GM23338 (cell line): ENCODE results near the gene PRKAR1B. TPM values are rescaled to one million over a fixed set of nuclear protein-coding genes. Genes with fewer than 3 reads are reported as not detected.

Experiments used
- ATAC-seq: fragments of 200-7000 bp; cut with Tn5 transposase; 3 replicates; pipeline ENCODE4 v1.9.1; 2020
- DNase-seq: peaks from one replicate; pipeline ENCODE4 v3.0.0-alpha.2; 2015; ENCODE audit warnings: low spot score
- H2AFZ ChIP-seq: fragments of 200-600 bp; sonication (generic); 2 replicates; pipeline ENCODE4 v1.8.0; 2016; ENCODE audit warnings: antibody characterized with exemption, mild to moderate bottlenecking, moderate library complexity
- H3F3A ChIP-seq: fragments of 200-600 bp; sonication (generic); replicated peaks from 2 replicates; pipeline ENCODE4 v1.8.0; 2017; ENCODE audit warnings: antibody characterized with exemption, mixed run types, low read depth
- H3K27ac ChIP-seq: fragments of 200-600 bp; sonication (generic); 2 replicates; pipeline ENCODE4 v1.6.1; 2016; ENCODE audit warnings: low read depth
- H3K27me3 ChIP-seq: fragments of 200-600 bp; sonication (generic); 2 replicates; pipeline ENCODE4 v1.8.0; 2016; ENCODE audit warnings: mild to moderate bottlenecking, mixed run types, moderate library complexity; ENCODE audit not compliant: insufficient read depth
- H3K36me3 ChIP-seq: fragments of 200-600 bp; sonication (generic); 2 replicates; pipeline ENCODE4 v1.8.0; 2016; ENCODE audit warnings: mild to moderate bottlenecking; ENCODE audit not compliant: insufficient read depth
- H3K4me1 ChIP-seq: fragments of 200-600 bp; sonication (generic); 2 replicates; pipeline ENCODE4 v1.8.0; 2016; ENCODE audit warnings: mild to moderate bottlenecking, moderate library complexity; ENCODE audit not compliant: insufficient read depth
- H3K4me2 ChIP-seq: fragments of 200-600 bp; sonication (generic); 2 replicates; pipeline ENCODE4 v1.7.1; 2017; ENCODE audit warnings: mixed run types
- H3K4me3 ChIP-seq: fragments of 200-600 bp; sonication (generic); 2 replicates; pipeline ENCODE4 v1.6.1; 2016; ENCODE audit warnings: mixed run types
- H3K79me2 ChIP-seq: fragments of 200-600 bp; sonication (generic); replicated peaks from 2 replicates; pipeline ENCODE4 v1.8.0; 2017; ENCODE audit warnings: mild to moderate bottlenecking; ENCODE audit not compliant: insufficient read depth
- H3K9me2 ChIP-seq: fragments of 200-600 bp; sonication (generic); 2 replicates; pipeline ENCODE4 v1.8.0; 2017; ENCODE audit not compliant: insufficient read depth
- H4K20me1 ChIP-seq: fragments of 200-600 bp; sonication (generic); replicated peaks from 2 replicates; pipeline ENCODE4 v1.8.0; 2017; ENCODE audit warnings: mild to moderate bottlenecking; ENCODE audit not compliant: insufficient read depth
- H3K27ac Mint-ChIP-seq: 2 replicates; pipeline ENCODE4 v1.8.0; 2020; ENCODE audit warnings: inconsistent platforms, mild to moderate bottlenecking, moderate library complexity, mixed read lengths
- H3K27me3 Mint-ChIP-seq: 3 replicates; pipeline ENCODE4 v1.8.0; 2022; ENCODE audit warnings: low read depth, mild to moderate bottlenecking, moderate library complexity, mixed read lengths, inconsistent platforms; ENCODE audit not compliant: insufficient read depth, poor library complexity
- H3K36me3 Mint-ChIP-seq: 3 replicates; pipeline ENCODE4 v1.8.0; 2021; ENCODE audit warnings: low read depth, mild to moderate bottlenecking, inconsistent platforms, moderate library complexity, mixed read lengths
- H3K4me1 Mint-ChIP-seq: 3 replicates; pipeline ENCODE4 v1.8.0; 2020; ENCODE audit warnings: mild to moderate bottlenecking, inconsistent platforms, mixed read lengths
- H3K4me3 Mint-ChIP-seq: 3 replicates; pipeline ENCODE4 v1.8.0; 2021; ENCODE audit warnings: moderate library complexity, mild to moderate bottlenecking, inconsistent platforms, mixed read lengths
- H3K9me3 Mint-ChIP-seq: 3 replicates; pipeline ENCODE4 v1.8.0; 2020; ENCODE audit warnings: moderate library complexity, mild to moderate bottlenecking, inconsistent platforms, mixed read lengths
- CREB1 ChIP-seq: fragments of 250-450 bp; sonication (Bioruptor Pico); IDR thresholded peaks from 2 replicates; pipeline ENCODE4 v1.5.0; 2020; ENCODE audit warnings: low read depth, mild to moderate bottlenecking, moderate library complexity
- ETS1 ChIP-seq: IDR thresholded peaks from 2 replicates; pipeline ENCODE4 v1.6.1; 2016; ENCODE audit warnings: antibody characterized with exemption
- EZH2 ChIP-seq: fragments of 200-600 bp; sonication (generic); IDR thresholded peaks from one replicate; pipeline ENCODE4 v1.8.0; 2017; ENCODE audit warnings: antibody characterized with exemption, mild to moderate bottlenecking, low read depth; ENCODE audit not compliant: unreplicated experiment
- EZH2phosphoT487 ChIP-seq: fragments of 200-600 bp; sonication (generic); IDR thresholded peaks from one replicate; pipeline ENCODE4 v1.8.1; 2018; ENCODE audit warnings: antibody characterized with exemption; ENCODE audit not compliant: unreplicated experiment
- JUNB ChIP-seq: IDR thresholded peaks from one replicate; pipeline ENCODE4 v1.6.1; 2016; ENCODE audit warnings: antibody characterized with exemption; ENCODE audit not compliant: unreplicated experiment
- NANOG ChIP-seq: IDR thresholded peaks from 2 replicates; pipeline ENCODE4 v1.6.1; 2016; ENCODE audit warnings: antibody characterized with exemption, borderline replicate concordance
- REST ChIP-seq: IDR thresholded peaks from one replicate; pipeline ENCODE4 v1.6.1; 2018; ENCODE audit warnings: antibody characterized with exemption; ENCODE audit not compliant: unreplicated experiment
- STAT1 ChIP-seq: IDR thresholded peaks from one replicate; pipeline ENCODE4 v1.6.1; 2016; ENCODE audit warnings: antibody characterized with exemption; ENCODE audit not compliant: unreplicated experiment
- ZNF114 ChIP-seq: fragments of 250-450 bp; sonication (Bioruptor Pico); IDR thresholded peaks from 2 replicates; pipeline ENCODE4 v1.5.0; 2020; ENCODE audit warnings: mild to moderate bottlenecking, moderate library complexity
- ZNF331 ChIP-seq: fragments of 250-450 bp; sonication (Bioruptor Pico); IDR thresholded peaks from 2 replicates; pipeline ENCODE4 v1.5.0; 2020; ENCODE audit warnings: low read depth, mild to moderate bottlenecking, moderate library complexity
- polyA plus RNA-seq: library from polyadenylated mRNA; unstranded; fragments of >200 nt; fragmentation: Nextera tagmentation; extraction: Ambion mirVana; gene quantifications from 2 replicates; pipeline ENCODE4 v1.2.1, GENCODE V29; 2016
- total RNA-seq: library from RNA; depleted of rRNA; stranded (reverse); fragments of >200 nt; shearing (Covaris generic); gene quantifications from 2 replicates; pipeline ENCODE4 v1.2.3, GENCODE V29; 2014

Gene PRKAR1B
- total and polyA plus RNA-seq, 2 experiments from 2014 or later: 35.7 to 36.7 TPM

- TF ChIP-seq REST (no peak), CREB1 (CRISPR knock-in tag) (no peak), ETS1 (no peak)
Measured at GRCh38 chr7:601595-602340, 125.3 kb downstream of the PRKAR1B start (continued).

- no peak overlapping the region for H3K4me3 ChIP-seq
- no peak overlapping the region for H3K4me3 Mint-ChIP-seq
- H3K36me3 ChIP-seq: no peaks in the 10 kb centered on the region; the same call in 1 of the 2 replicates
- H3K36me3 Mint-ChIP-seq: peaks cover 10% of the 10 kb centered on the region
- H3K4me2 ChIP-seq: no peak overlapping the region
- H4K20me1 ChIP-seq: peaks cover 3% of the 10 kb centered on the region
- H3K9me2 ChIP-seq: no peaks in the 10 kb centered on the region
- TF ChIP-seq EZH2 (no peak), EZH2phosphoT487 (no peak), NANOG (no peak), JUNB (no peak), CREB1 (CRISPR knock-in tag) (no peak), REST (no peak), ZNF331 (CRISPR knock-in tag) (no peak), STAT1 (no peak), ZNF114 (CRISPR knock-in tag) (no peak), ETS1 (no peak)
- H3F3A ChIP-seq: no peaks in the 10 kb centered on the region
- peaks cover 2% of the 10 kb centered on the region for H3K27me3 Mint-ChIP-seq
- H3K27ac ChIP-seq: no peak overlapping the region
- no peaks in the 10 kb centered on the region for H3K79me2 ChIP-seq
- no peak for DNase-seq
- H3K27ac Mint-ChIP-seq: no peak overlapping the region
- no peaks in the 10 kb centered on the region for H3K27me3 ChIP-seq
- no peaks in the 10 kb centered on the region; the same call in 2 of the 3 replicates for H3K9me3 Mint-ChIP-seq
- H3K4me1 Mint-ChIP-seq: peaks cover 10% of the 10 kb centered on the region
- ATAC-seq: no peak
- no peaks in the 10 kb centered on the region for H3K4me1 ChIP-seq
- no peak overlapping the region for H2AFZ ChIP-seq
Measured at GRCh38 chr7:601036-601594, 126.0 kb downstream of the PRKAR1B start.
